Panc1 (cell line): Measurements from ENCODE around the gene NPR3. TPM values are rescaled to one million over a fixed set of nuclear protein-coding genes. Genes with fewer than 3 reads are reported as not detected.

ENCODE experiments used
- ATAC-seq: fragments of 200-7000 bp; cut with Tn5 transposase; 2 replicates; pipeline ENCODE4 v1.9.1; 2020; ENCODE audit warnings: mild to moderate bottlenecking, moderate library complexity
- BruUV-seq: library from RNA; stranded (reverse); fragments of 400-500 nt; replicated peaks from 2 replicates; lab custom pipeline; 2021; lab: Mats Ljungman, UMichigan
- CTCF ChIA-PET: fragments of 300-600 bp; sonication (Branson Sonifier 250); formaldehyde crosslinking; loops from one replicate; lab custom pipeline; 2022; ENCODE audit warnings: antibody characterized with exemption; lab: Charles Lee
- POLR2A ChIA-PET: fragments of 300-600 bp; sonication (Branson Sonifier 250); formaldehyde crosslinking; loops from one replicate; lab custom pipeline; 2022; ENCODE audit warnings: antibody characterized with exemption; lab: Charles Lee
- DNase-seq: peaks from one replicate; pipeline ENCODE4 v3.0.0-alpha.2; 2010; ENCODE audit warnings: low read depth, low spot score
- H3K27ac ChIP-seq: 2 replicates; pipeline ENCODE4 v1.5.1; 2011; ENCODE audit warnings: mild to moderate bottlenecking, low read length, inconsistent platforms
- H3K27me3 ChIP-seq: fragments of 200-500 bp; sonication (Bioruptor generic); 2 replicates; pipeline ENCODE4 v1.6.0; 2014; ENCODE audit warnings: low read length, inconsistent platforms; ENCODE audit not compliant: control insufficient read depth, insufficient read depth
- H3K36me3 ChIP-seq: fragments of 200-500 bp; sonication (Bioruptor generic); 2 replicates; pipeline ENCODE4 v1.5.1; 2014; ENCODE audit warnings: inconsistent platforms, mild to moderate bottlenecking, low read length, moderate library complexity; ENCODE audit not compliant: control insufficient read depth, insufficient read depth
- H3K4me1 ChIP-seq: 2 replicates; pipeline ENCODE4 v1.5.1; 2011; ENCODE audit warnings: inconsistent platforms, mild to moderate bottlenecking, low read length, moderate library complexity; ENCODE audit not compliant: control insufficient read depth, insufficient read depth
- H3K4me3 ChIP-seq, 2 experiments: 2 replicates each; pipeline ENCODE4 v1.5.1; 2011 to 2012; ENCODE audit warnings: low read depth in 2 of 2, low read length in 2 of 2, mild to moderate bottlenecking in 2 of 2, inconsistent platforms in 1 of 2, moderate library complexity in 1 of 2
- H3K9me3 ChIP-seq: fragments of 200-500 bp; sonication (Bioruptor generic); 2 replicates; pipeline ENCODE4 v1.5.1; 2014; ENCODE audit warnings: low read depth, mild to moderate bottlenecking, inconsistent platforms, low read length, moderate library complexity; ENCODE audit not compliant: control insufficient read depth, insufficient read depth
- CTCF ChIP-seq: fragments of 450-650 bp; IDR thresholded peaks from 2 replicates; pipeline ENCODE4 v1.5.1; 2017; ENCODE audit warnings: mild to moderate bottlenecking
- POLR2AphosphoS5 ChIP-seq: IDR thresholded peaks from 2 replicates; pipeline ENCODE4 v1.6.1; 2012; ENCODE audit warnings: mild to moderate bottlenecking, low read depth, low read length, moderate library complexity
- SIN3A ChIP-seq: IDR thresholded peaks from 2 replicates; pipeline ENCODE4 v1.6.1; 2012; ENCODE audit warnings: low read depth, mild to moderate bottlenecking, low read length, moderate library complexity, borderline replicate concordance; ENCODE audit not compliant: insufficient read depth
- TCF7L2 ChIP-seq: IDR thresholded peaks from 2 replicates; pipeline ENCODE4 v1.6.1; 2011; ENCODE audit warnings: mild to moderate bottlenecking, low read depth, low read length, inconsistent platforms
- in situ Hi-C: cut with HindIII; loops from 2 replicates; pipeline ENCODE4 v1.10.0; 2016; ENCODE audit warnings: low sequenced_read_pairs, low pct_unique_long_range_greater_than_20kb
- intact Hi-C: fragments of 100-400 bp; cut with micrococcal nuclease; formaldehyde crosslinking; loops from one replicate; pipeline ENCODE4 v1.10.0; 2022; ENCODE audit not compliant: unreplicated experiment
- total RNA-seq: library from RNA; stranded (reverse); gene quantifications from one replicate; pipeline ENCODE4 v1.2.1, GENCODE V29; 2021; ENCODE audit not compliant: unreplicated experiment
- TF ChIP-seq, protein P1 (sequence below), 2 experiments: IDR thresholded peaks; 2 replicates each; pipeline ENCODE4 v1.6.1; 2011 to 2012; ENCODE audit warnings: low read depth in 2 of 2, control low read depth in 1 of 2, low read length in 1 of 2, mild to moderate bottlenecking in 1 of 2, moderate library complexity in 1 of 2; ENCODE audit not compliant: insufficient read depth in 1 of 2

NPR3 gene
- total RNA-seq, 1 experiment from 2014 or later, result 0.10 TPM

DNA sequence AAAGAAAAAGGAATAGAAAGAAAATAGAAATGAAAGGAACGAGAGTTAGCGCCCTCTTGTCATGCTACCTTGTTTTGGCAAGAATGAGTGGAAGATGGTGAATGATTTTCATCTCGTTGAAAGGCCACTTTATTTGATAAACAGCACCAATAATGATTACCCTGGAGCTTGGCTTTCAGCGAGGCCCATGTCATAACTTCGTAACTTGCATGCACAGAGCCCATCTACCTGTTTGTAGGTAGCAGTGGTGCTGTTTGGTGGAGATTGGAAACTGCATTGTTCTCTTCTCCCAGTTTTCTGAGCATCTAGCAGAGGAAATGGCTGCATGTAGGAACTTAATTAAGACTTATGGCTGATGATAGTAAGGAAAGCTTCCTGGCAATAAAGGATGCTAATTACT is 59.3 kb downstream of the NPR3 start:
- TF ChIP-seq SIN3A (no peak), CTCF (no peak)
- Histone ChIP-seq H3K36me3 (no peaks in the 10 kb centered on the region), H3K27me3 (no peaks in the 10 kb centered on the region), H3K27ac (no peak overlapping the region), H3K9me3 (no peaks in the 10 kb centered on the region), H3K4me1 (no peaks in the 10 kb centered on the region), H3K4me3 (no peak overlapping the region)
- CTCF ChIA-PET, result no interaction called here
- intact Hi-C loops (no loop called here), in situ Hi-C loops (no loop called here)
- POLR2A ChIA-PET, result no interaction called here
- DNase-seq (no peak), ATAC-seq (no peak)
- no TSS peak for BruUV-seq

DNA sequence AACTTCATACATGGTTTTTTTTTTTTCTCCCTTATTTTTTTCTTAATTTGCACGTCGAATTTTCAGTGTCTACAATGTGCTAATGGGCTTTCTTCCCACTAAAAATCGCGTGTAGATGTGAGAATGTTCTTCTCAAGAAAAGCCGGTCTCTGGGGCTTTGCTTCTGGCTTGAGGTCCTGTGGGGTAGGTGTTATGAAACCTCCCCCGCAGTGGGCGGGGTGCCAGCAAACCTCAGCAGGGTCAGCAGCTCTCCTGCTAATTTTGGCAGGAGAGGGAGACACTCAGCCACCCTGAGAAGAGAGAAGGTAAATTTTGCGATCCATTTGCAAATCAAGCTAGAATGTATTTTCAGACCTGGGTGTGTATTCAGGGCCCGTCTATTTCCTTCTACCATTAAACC is 59.9 kb downstream of the NPR3 start:
- in situ Hi-C loops (no loop called here), intact Hi-C loops (no loop called here)
- no peak overlapping the region for H3K4me3 ChIP-seq
- H3K36me3 ChIP-seq, result no peaks in the 10 kb centered on the region
- DNase-seq, result no peak
- no peaks in the 10 kb centered on the region for H3K9me3 ChIP-seq
- no peak for TF ChIP-seq TCF7L2
- TF ChIP-seq, protein P1, sequence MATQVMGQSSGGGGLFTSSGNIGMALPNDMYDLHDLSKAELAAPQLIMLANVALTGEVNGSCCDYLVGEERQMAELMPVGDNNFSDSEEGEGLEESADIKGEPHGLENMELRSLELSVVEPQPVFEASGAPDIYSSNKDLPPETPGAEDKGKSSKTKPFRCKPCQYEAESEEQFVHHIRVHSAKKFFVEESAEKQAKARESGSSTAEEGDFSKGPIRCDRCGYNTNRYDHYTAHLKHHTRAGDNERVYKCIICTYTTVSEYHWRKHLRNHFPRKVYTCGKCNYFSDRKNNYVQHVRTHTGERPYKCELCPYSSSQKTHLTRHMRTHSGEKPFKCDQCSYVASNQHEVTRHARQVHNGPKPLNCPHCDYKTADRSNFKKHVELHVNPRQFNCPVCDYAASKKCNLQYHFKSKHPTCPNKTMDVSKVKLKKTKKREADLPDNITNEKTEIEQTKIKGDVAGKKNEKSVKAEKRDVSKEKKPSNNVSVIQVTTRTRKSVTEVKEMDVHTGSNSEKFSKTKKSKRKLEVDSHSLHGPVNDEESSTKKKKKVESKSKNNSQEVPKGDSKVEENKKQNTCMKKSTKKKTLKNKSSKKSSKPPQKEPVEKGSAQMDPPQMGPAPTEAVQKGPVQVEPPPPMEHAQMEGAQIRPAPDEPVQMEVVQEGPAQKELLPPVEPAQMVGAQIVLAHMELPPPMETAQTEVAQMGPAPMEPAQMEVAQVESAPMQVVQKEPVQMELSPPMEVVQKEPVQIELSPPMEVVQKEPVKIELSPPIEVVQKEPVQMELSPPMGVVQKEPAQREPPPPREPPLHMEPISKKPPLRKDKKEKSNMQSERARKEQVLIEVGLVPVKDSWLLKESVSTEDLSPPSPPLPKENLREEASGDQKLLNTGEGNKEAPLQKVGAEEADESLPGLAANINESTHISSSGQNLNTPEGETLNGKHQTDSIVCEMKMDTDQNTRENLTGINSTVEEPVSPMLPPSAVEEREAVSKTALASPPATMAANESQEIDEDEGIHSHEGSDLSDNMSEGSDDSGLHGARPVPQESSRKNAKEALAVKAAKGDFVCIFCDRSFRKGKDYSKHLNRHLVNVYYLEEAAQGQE (IDR thresholded peaks at IDR 0.05; ENCODE audit: insufficient read depth in 1 of 2, low read depth in 2 of 2, low read length in 1 of 2), result no peak
- TF ChIP-seq POLR2AphosphoS5, result no peak
- TF ChIP-seq SIN3A, result no peak
- no peak for TF ChIP-seq CTCF
- no peaks in the 10 kb centered on the region for H3K27me3 ChIP-seq
- ChIA-PET CTCF (no interaction called here), POLR2A (no interaction called here)
- no TSS peak for BruUV-seq
- ATAC-seq, result no peak
- H3K27ac ChIP-seq, result no peak overlapping the region
- no peaks in the 10 kb centered on the region for H3K4me1 ChIP-seq

DNA sequence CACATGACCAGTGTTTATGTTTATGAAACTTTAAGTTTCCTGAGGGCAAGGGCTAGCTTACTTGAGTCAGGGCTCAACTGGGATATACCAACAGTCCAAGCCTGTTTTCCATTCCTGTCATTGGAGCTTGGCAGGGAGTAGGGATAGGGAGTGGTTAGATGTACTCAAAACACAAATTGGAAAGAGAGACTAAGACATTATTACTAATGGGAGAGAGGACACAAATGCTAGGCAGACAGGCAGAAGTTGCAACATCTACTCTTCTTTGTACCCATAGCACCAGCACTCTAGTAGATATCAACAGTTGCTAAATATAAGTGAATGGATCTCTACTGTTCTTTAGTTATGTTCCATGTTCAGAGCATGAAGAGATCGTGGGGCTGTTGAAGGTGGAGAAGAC is 62.8 kb downstream of the NPR3 start:
- POLR2A ChIA-PET, result no interaction called here
- no peaks in the 10 kb centered on the region for H3K27me3 ChIP-seq
- in situ Hi-C loops (no loop called here), intact Hi-C loops (no loop called here)
- BruUV-seq, result no TSS peak
- CTCF ChIA-PET, result no interaction called here
- H3K9me3 ChIP-seq, result no peaks in the 10 kb centered on the region
- ATAC-seq, result no peak
- no peak overlapping the region for H3K27ac ChIP-seq
- TF ChIP-seq CTCF, result no peak
- TF ChIP-seq, protein P1 (IDR thresholded peaks at IDR 0.05; ENCODE audit: insufficient read depth in 1 of 2, low read depth in 2 of 2, low read length in 1 of 2), result no peak
- no peak for DNase-seq
- no peaks in the 10 kb centered on the region for H3K36me3 ChIP-seq
- H3K4me3 ChIP-seq, result no peak overlapping the region
- no peaks in the 10 kb centered on the region for H3K4me1 ChIP-seq
